SK-N-SH (cell line): Measurements from ENCODE around the gene CASP5. TPM values are rescaled to one million over a fixed set of nuclear protein-coding genes. Genes with fewer than 3 reads are reported as not detected.
"Not testable (repeated sequence)": the region's sequence is repeated elsewhere in the genome, so short reads cannot be mapped to it uniquely, and the experiment has no call there.

Experiments
- CTCF ChIA-PET: fragments of 300-600, 350-600 bp; formaldehyde crosslinking; extraction: SDS; loops from one replicate; lab custom pipeline; 2021; lab: Yijun Ruan, JAX
- POLR2A ChIA-PET: fragments of 350-600 bp; sonication (Branson Sonifier 250); formaldehyde crosslinking; extraction: SDS; loops from one replicate; lab custom pipeline; 2020; ENCODE audit warnings: antibody characterized with exemption, inconsistent platforms; lab: Yijun Ruan, JAX
- DNase-seq: peaks from one replicate; pipeline ENCODE4 v3.0.0; 2012
- H2AFZ ChIP-seq: fragments of 200-600 bp; sonication (generic); 2 replicates; pipeline ENCODE4 v1.8.1; 2016; ENCODE audit warnings: antibody characterized with exemption, mild to moderate bottlenecking, low read depth
- H3F3A ChIP-seq: fragments of 200-600 bp; sonication (generic); replicated peaks from 2 replicates; pipeline ENCODE3; 2016; ENCODE audit warnings: antibody characterized with exemption, mild to moderate bottlenecking; ENCODE audit not compliant: insufficient read depth
- H3K27ac ChIP-seq, 2 experiments: fragments of 200-500 bp in 1 of 2; fragments of 200-600 bp in 1 of 2; sonication (Bioruptor generic) in 1 of 2; sonication (generic), shearing (Covaris generic) in 1 of 2; 2 replicates each; pipeline versions ENCODE4 v1.5.1 to v1.6.1; 2014 to 2016; ENCODE audit warnings: low read depth in 2 of 2, inconsistent platforms in 1 of 2, low read length in 1 of 2, mild to moderate bottlenecking in 1 of 2, mixed read lengths in 1 of 2
- H3K27me3 ChIP-seq: fragments of 200-600 bp; sonication (generic), shearing (Covaris generic); 2 replicates; pipeline ENCODE4 v1.6.1; 2016; ENCODE audit warnings: mixed run types; ENCODE audit not compliant: insufficient read depth
- H3K36me3 ChIP-seq, 2 experiments: fragments of 200-500 bp in 1 of 2; fragments of 200-600 bp in 1 of 2; sonication (Bioruptor generic) in 1 of 2; sonication (generic) in 1 of 2; replicated peaks in 1 of 2; 2 replicates each; pipeline versions ENCODE3 to v1.5.1; 2014 to 2016; ENCODE audit warnings: low read length in 1 of 2, mild to moderate bottlenecking in 1 of 2; ENCODE audit not compliant: insufficient read depth in 2 of 2, control insufficient read depth in 1 of 2
- H3K4me1 ChIP-seq, 2 experiments: fragments of 200-500 bp in 1 of 2; fragments of 200-600 bp in 1 of 2; sonication (Bioruptor generic) in 1 of 2; sonication (generic), shearing (Covaris generic) in 1 of 2; 2 replicates each; pipeline versions ENCODE4 v1.5.1 to v1.6.1; 2014 to 2016; ENCODE audit warnings: low read depth in 1 of 2, low read length in 1 of 2, mixed run types in 1 of 2; ENCODE audit not compliant: insufficient read depth in 2 of 2, control insufficient read depth in 1 of 2
- H3K4me2 ChIP-seq: fragments of 200-600 bp; sonication (generic), shearing (Covaris generic); 2 replicates; pipeline ENCODE4 v1.6.1; 2017; ENCODE audit warnings: mixed run types
- H3K4me3 ChIP-seq, 2 experiments: fragments of 200-500 bp in 1 of 2; fragments of 200-600 bp in 1 of 2; sonication (Bioruptor generic) in 1 of 2; sonication (generic), shearing (Covaris generic) in 1 of 2; 2 replicates each; pipeline versions ENCODE4 v1.5.1 to v1.8.1; 2014 to 2016; ENCODE audit warnings: low read depth in 2 of 2, inconsistent platforms in 1 of 2, low read length in 1 of 2, mild to moderate bottlenecking in 1 of 2, mixed read lengths in 1 of 2, moderate library complexity in 1 of 2
- H3K79me2 ChIP-seq: fragments of 200-600 bp; sonication (generic); 2 replicates; pipeline ENCODE4 v1.8.1; 2017; ENCODE audit warnings: mild to moderate bottlenecking; ENCODE audit not compliant: insufficient read depth
- H3K9ac ChIP-seq: fragments of 200-600 bp; sonication (generic); 2 replicates; pipeline ENCODE4 v1.6.1; 2017; ENCODE audit warnings: mixed run types
- H3K9me2 ChIP-seq: fragments of 200-600 bp; sonication (generic); 2 replicates; pipeline ENCODE4 v1.6.1; 2017; ENCODE audit warnings: mixed run types
- H3K9me3 ChIP-seq: fragments of 200-600 bp; sonication (generic); 2 replicates; pipeline ENCODE4 v1.6.1; 2017; ENCODE audit warnings: mixed run types, mild to moderate bottlenecking, moderate library complexity
- H4K20me1 ChIP-seq: fragments of 200-600 bp; sonication (generic); 2 replicates; pipeline ENCODE4 v1.6.1; 2017; ENCODE audit warnings: mild to moderate bottlenecking, mixed run types; ENCODE audit not compliant: insufficient read depth
- CHD2 ChIP-seq: fragments of 150-350 bp; IDR thresholded peaks from 2 replicates; pipeline ENCODE4 v1.6.1; 2018; ENCODE audit warnings: low read length; ENCODE audit not compliant: partially characterized antibody
- CTCF ChIP-seq: fragments of 200-600 bp; sonication (generic); IDR thresholded peaks from 2 replicates; pipeline ENCODE4 v1.6.1; 2017; ENCODE audit warnings: antibody characterized with exemption, mild to moderate bottlenecking, moderate library complexity
- FOXJ3 ChIP-seq: sonication (generic); formaldehyde crosslinking; IDR thresholded peaks from 2 replicates; pipeline ENCODE4 v1.5.1; 2020; ENCODE audit warnings: mild to moderate bottlenecking, missing genetic modification reagents
- FOXM1 ChIP-seq: IDR thresholded peaks from 2 replicates; pipeline ENCODE4 v1.4.0; 2012; ENCODE audit warnings: low read depth, mild to moderate bottlenecking
- IRF3 ChIP-seq: fragments of 150-350 bp; IDR thresholded peaks from 2 replicates; pipeline ENCODE4 v1.6.1; 2016; ENCODE audit warnings: mild to moderate bottlenecking, low read depth, low read length
- NFIC ChIP-seq: IDR thresholded peaks from 2 replicates; pipeline ENCODE4 v1.4.0; 2012; ENCODE audit warnings: borderline replicate concordance
- NRF1 ChIP-seq: IDR thresholded peaks from 2 replicates; pipeline ENCODE4 v1.6.1; 2012; ENCODE audit warnings: low read depth, mild to moderate bottlenecking, low read length
- RAD21 ChIP-seq: IDR thresholded peaks from 2 replicates; pipeline ENCODE4 v1.6.1; 2012; ENCODE audit warnings: mild to moderate bottlenecking, low read length
- RCOR1 ChIP-seq: fragments of 150-350 bp; IDR thresholded peaks from 2 replicates; pipeline ENCODE4 v1.6.1; 2017; ENCODE audit warnings: antibody characterized with exemption, low read length
- RXRA ChIP-seq: IDR thresholded peaks from 2 replicates; pipeline ENCODE4 v1.4.0; 2012; ENCODE audit warnings: low read depth, mild to moderate bottlenecking, borderline replicate concordance
- USF1 ChIP-seq: IDR thresholded peaks from 2 replicates; pipeline ENCODE4 v1.4.0; 2012; ENCODE audit warnings: low read depth, borderline replicate concordance
- WGBS: methylation state at CpG from one replicate; pipeline ENCODE4 v1.1.6; 2017; ENCODE audit warnings: low lambda C conversion rate; 5-methylcytosine and 5-hydroxymethylcytosine counted together
- polyA plus RNA-seq, 3 experiments: library from polyadenylated mRNA; depleted of rRNA; stranded (reverse); fragments of >200 nt; gene quantifications; 2 replicates each; pipeline ENCODE4 v1.2.3, GENCODE V29; 2012
- TF ChIP-seq, protein P1 (sequence below): IDR thresholded peaks from 2 replicates; pipeline ENCODE4 v1.6.1; 2012; ENCODE audit warnings: mild to moderate bottlenecking, low read depth, low read length, moderate library complexity

The CASP5 gene
- polyA plus RNA-seq, 1 of the 3 experiments (the other 2 are of a cell fraction), result not detected

GRCh38 chr11:105034813-105035620, 12.0 kb upstream of the CASP5 start, which contains the start of gene CASP1:
CASP1 (minus strand) TSS chr11:105035144; CDS start chr11:105035113, 31 bp downstream.
- Histone ChIP-seq H3K27ac (no peak within 1 kb of the TSS), H3K9ac (no peak within 1 kb of the TSS)

GRCh38 chr11:105034388-105034787, 11.4 kb upstream of the CASP5 start:
- 76% methylated on average over 2 of the region's 2 CpGs for WGBS
- H3K27ac ChIP-seq, H4K20me1 ChIP-seq, H3F3A ChIP-seq, H2AFZ ChIP-seq, H3K4me3 ChIP-seq, CTCF ChIA-PET, H3K4me1 ChIP-seq, H3K9me2 ChIP-seq, H3K9ac ChIP-seq, H3K27me3 ChIP-seq, DNase-seq, H3K9me3 ChIP-seq, H3K36me3 ChIP-seq, H3K4me2 ChIP-seq, POLR2A ChIA-PET, H3K79me2 ChIP-seq: not testable (repeated sequence)

More at GRCh38 chr11:105034813-105035620, 12.0 kb upstream of the CASP5 start, which contains the start of gene CASP1:
- 62% methylated on average over 3 of the region's 3 CpGs for WGBS
- no peaks in the 10 kb centered on the region for H3K27me3 ChIP-seq
- H3K4me3 ChIP-seq, result no peak within 1 kb of the TSS
- no peaks in the 10 kb centered on the region for H3K9me3 ChIP-seq
- TF ChIP-seq FOXM1 (no peak), RXRA (no peak)
- no peaks in the 10 kb centered on the region for H3F3A ChIP-seq
- H3K9me2 ChIP-seq, result no peaks in the 10 kb centered on the region
- H3K4me2 ChIP-seq, result peak within 1 kb of the TSS; percentile 44; the same call in 1 of the 2 replicates
- no peaks in the 10 kb centered on the region; a peak in 1 of 4 replicates for H3K4me1 ChIP-seq
- H4K20me1 ChIP-seq, result no peaks in the 10 kb centered on the region
- no peaks in the 10 kb centered on the region for H3K79me2 ChIP-seq
- no peak for DNase-seq
- ChIA-PET CTCF (no interaction called here), POLR2A (no interaction called here)
- H3K36me3 ChIP-seq, result no peaks in the 10 kb centered on the region
- H2AFZ ChIP-seq, result peak within 1 kb of the TSS; percentile 46; the same call in 1 of the 2 replicates

- H2AFZ ChIP-seq, result no peak overlapping the region
- H3K9ac ChIP-seq, result no peak overlapping the region
- POLR2A ChIA-PET, result no interaction called here
- CTCF ChIA-PET, result no interaction called here
- H3K4me3 ChIP-seq, result no peak overlapping the region
- H3F3A ChIP-seq, result no peaks in the 10 kb centered on the region
- no peaks in the 10 kb centered on the region for H3K9me2 ChIP-seq
- H3K27me3 ChIP-seq, result no peaks in the 10 kb centered on the region
- no peaks in the 10 kb centered on the region; a peak in 1 of 4 replicates for H3K4me1 ChIP-seq
- WGBS, result 15% methylated on average over 1 of the region's 1 CpG
- H3K4me2 ChIP-seq, result no peak overlapping the region
- no peaks in the 10 kb centered on the region for H3K79me2 ChIP-seq
- no peak for DNase-seq
- H3K36me3 ChIP-seq, result no peaks in the 10 kb centered on the region
- no peaks in the 10 kb centered on the region for H3K9me3 ChIP-seq
- no peak overlapping the region for H3K27ac ChIP-seq
- no peaks in the 10 kb centered on the region for H4K20me1 ChIP-seq
- no peak for TF ChIP-seq CHD2
- TF ChIP-seq CTCF, result no peak
- TF ChIP-seq IRF3, result no peak
- TF ChIP-seq RAD21, result no peak
- TF ChIP-seq, protein P1, sequence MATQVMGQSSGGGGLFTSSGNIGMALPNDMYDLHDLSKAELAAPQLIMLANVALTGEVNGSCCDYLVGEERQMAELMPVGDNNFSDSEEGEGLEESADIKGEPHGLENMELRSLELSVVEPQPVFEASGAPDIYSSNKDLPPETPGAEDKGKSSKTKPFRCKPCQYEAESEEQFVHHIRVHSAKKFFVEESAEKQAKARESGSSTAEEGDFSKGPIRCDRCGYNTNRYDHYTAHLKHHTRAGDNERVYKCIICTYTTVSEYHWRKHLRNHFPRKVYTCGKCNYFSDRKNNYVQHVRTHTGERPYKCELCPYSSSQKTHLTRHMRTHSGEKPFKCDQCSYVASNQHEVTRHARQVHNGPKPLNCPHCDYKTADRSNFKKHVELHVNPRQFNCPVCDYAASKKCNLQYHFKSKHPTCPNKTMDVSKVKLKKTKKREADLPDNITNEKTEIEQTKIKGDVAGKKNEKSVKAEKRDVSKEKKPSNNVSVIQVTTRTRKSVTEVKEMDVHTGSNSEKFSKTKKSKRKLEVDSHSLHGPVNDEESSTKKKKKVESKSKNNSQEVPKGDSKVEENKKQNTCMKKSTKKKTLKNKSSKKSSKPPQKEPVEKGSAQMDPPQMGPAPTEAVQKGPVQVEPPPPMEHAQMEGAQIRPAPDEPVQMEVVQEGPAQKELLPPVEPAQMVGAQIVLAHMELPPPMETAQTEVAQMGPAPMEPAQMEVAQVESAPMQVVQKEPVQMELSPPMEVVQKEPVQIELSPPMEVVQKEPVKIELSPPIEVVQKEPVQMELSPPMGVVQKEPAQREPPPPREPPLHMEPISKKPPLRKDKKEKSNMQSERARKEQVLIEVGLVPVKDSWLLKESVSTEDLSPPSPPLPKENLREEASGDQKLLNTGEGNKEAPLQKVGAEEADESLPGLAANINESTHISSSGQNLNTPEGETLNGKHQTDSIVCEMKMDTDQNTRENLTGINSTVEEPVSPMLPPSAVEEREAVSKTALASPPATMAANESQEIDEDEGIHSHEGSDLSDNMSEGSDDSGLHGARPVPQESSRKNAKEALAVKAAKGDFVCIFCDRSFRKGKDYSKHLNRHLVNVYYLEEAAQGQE, result no peak
- no peak for TF ChIP-seq NFIC
- TF ChIP-seq FOXJ3 (CRISPR knock-in tag), result no peak
- no peak for TF ChIP-seq NRF1
- no peak for TF ChIP-seq USF1
- no peak for TF ChIP-seq FOXM1
- no peak for TF ChIP-seq RCOR1
These were observed 10.8 kb upstream of the CASP5 start for GRCh38 chr11:105033781-105034180.
